H1 (cell line): ENCODE results near the gene ABCD2. TPM values are rescaled to one million over a fixed set of nuclear protein-coding genes. Genes with fewer than 3 reads are reported as not detected.

Experiments used
- CEBPB ChIP-seq: IDR thresholded peaks from 2 replicates; pipeline ENCODE4 v1.6.1; 2012; ENCODE audit warnings: low read depth, low read length
- CTBP2 ChIP-seq: IDR thresholded peaks from 2 replicates; pipeline ENCODE4 v1.7.0; 2011; ENCODE audit warnings: borderline replicate concordance, mild to moderate bottlenecking, moderate library complexity, mixed read lengths, low read length; ENCODE audit not compliant: insufficient read depth, insufficient read length
- EP300 ChIP-seq, 2 experiments: IDR thresholded peaks; 1 replicate in 1 of 2; 2 replicates in 1 of 2; pipeline ENCODE4 v1.6.1; 2011 to 2012; ENCODE audit warnings: low read depth in 2 of 2, low read length in 2 of 2, mild to moderate bottlenecking in 2 of 2, borderline replicate concordance in 1 of 2, inconsistent platforms in 1 of 2, moderate library complexity in 1 of 2
- polyA plus RNA-seq, 7 experiments: library from polyadenylated mRNA; depleted of rRNA in 3 of 7; stranded (reverse) in 5 of 7; unstranded in 2 of 7; fragments of >200 nt in 5 of 7; fragments of 200-250 nt in 2 of 7; gene quantifications; 1 replicate in 5 of 7; 2 replicates in 1 of 7; 4 replicates in 1 of 7; pipeline versions ENCODE4 v1.2.1 to v1.2.3, GENCODE V29; 2011 to 2013; ENCODE audit warnings: missing spikeins in 2 of 7, mixed read lengths in 2 of 7
- total RNA-seq: library from RNA; stranded (reverse); fragmentation: NEBNext Ultra II Directional; extraction: Animal tissue kit (Norgen Biotek cat#: 25700); gene quantifications from 2 replicates; pipeline ENCODE4 v1.2.1, GENCODE V29; 2021
- TF ChIP-seq, protein P1 (sequence below): IDR thresholded peaks from 2 replicates; pipeline ENCODE4 v1.6.1; 2012; ENCODE audit warnings: low read length, inconsistent platforms

The ABCD2 gene
- total and polyA plus RNA-seq, 2 of the 8 experiments (the other 6 are each of a cell fraction or from before 2014, with no cell fraction given): not detected

GRCh38 chr12:39619316-39619659, 315 bp downstream of the ABCD2 start (continued):
- TF ChIP-seq, protein P1, sequence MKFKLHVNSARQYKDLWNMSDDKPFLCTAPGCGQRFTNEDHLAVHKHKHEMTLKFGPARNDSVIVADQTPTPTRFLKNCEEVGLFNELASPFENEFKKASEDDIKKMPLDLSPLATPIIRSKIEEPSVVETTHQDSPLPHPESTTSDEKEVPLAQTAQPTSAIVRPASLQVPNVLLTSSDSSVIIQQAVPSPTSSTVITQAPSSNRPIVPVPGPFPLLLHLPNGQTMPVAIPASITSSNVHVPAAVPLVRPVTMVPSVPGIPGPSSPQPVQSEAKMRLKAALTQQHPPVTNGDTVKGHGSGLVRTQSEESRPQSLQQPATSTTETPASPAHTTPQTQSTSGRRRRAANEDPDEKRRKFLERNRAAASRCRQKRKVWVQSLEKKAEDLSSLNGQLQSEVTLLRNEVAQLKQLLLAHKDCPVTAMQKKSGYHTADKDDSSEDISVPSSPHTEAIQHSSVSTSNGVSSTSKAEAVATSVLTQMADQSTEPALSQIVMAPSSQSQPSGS: no peak
- TF ChIP-seq EP300 (IDR thresholded peaks at IDR 0.05; ENCODE audit: borderline replicate concordance in 1 of 2, low read depth in 2 of 2, low read length in 2 of 2) (no peak), CTBP2 (no peak), CEBPB (no peak)
